Activated T-cell treated with anti-CD3 and anti-CD28 coated beads for 24 hours (primary cell): ENCODE measurements around the gene HYAL3.
A peak's percentile ranks its signal among the peaks of the same experiment; 100 is the strongest.
"Not testable (repeated sequence)": the region's sequence is repeated elsewhere in the genome, so short reads cannot be mapped to it uniquely, and the experiment has no call there.

ENCODE experiments used
- DNase-seq: peaks from one replicate; pipeline ENCODE4 v3.0.0-alpha.2; 2020; ENCODE audit warnings: low read depth

The HYAL3 gene

GRCh38 chr3:50290161-50290641 lies 9.0 kb downstream of the HYAL3 start:
- DNase-seq = no peak

- no peak for DNase-seq
Measured at GRCh38 chr3:50289130-50289529, 10.1 kb downstream of the HYAL3 start.

- DNase-seq = no peak
Measured at GRCh38 chr3:50288387-50289007, 10.7 kb downstream of the HYAL3 start.

GRCh38 chr3:50287262-50287661 lies 11.9 kb downstream of the HYAL3 start:
- DNase-seq = no peak

- no peak for DNase-seq
Measured at GRCh38 chr3:50286322-50287227, 12.6 kb downstream of the HYAL3 start.

GRCh38 chr3:50284121-50284520 lies 15.1 kb downstream of the HYAL3 start:
- DNase-seq = not testable (repeated sequence)

- DNase-seq = no peak
Measured at GRCh38 chr3:50279255-50280016, 19.8 kb downstream of the HYAL3 start.

GRCh38 chr3:50278880-50279224 lies 20.4 kb downstream of the HYAL3 start, which contains the start of gene LSMEM2:
TSS of gene LSMEM2 (plus strand) at chr3:50279087. CDS start at chr3:50279114, 27 bp downstream.
- DNase-seq = no peak

- DNase-seq = no peak
Measured at GRCh38 chr3:50278123-50278879, 20.9 kb downstream of the HYAL3 start.

GRCh38 chr3:50276762-50277101 lies 22.5 kb downstream of the HYAL3 start:
- DNase-seq = no peak

GRCh38 chr3:50275996-50276761 lies 23.0 kb downstream of the HYAL3 start:
- DNase-seq = no peak

- no peak for DNase-seq
Measured at GRCh38 chr3:50275141-50275995, 23.8 kb downstream of the HYAL3 start.

- DNase-seq = peak; percentile 64
Measured at GRCh38 chr3:50274371-50275104, 24.7 kb downstream of the HYAL3 start.

GRCh38 chr3:50273689-50274065 lies 25.5 kb downstream of the HYAL3 start:
- DNase-seq = no peak

- DNase-seq = peak; percentile 78
Measured at GRCh38 chr3:50272911-50273688, 26.1 kb downstream of the HYAL3 start.

GRCh38 chr3:50272538-50272910 lies 26.7 kb downstream of the HYAL3 start:
- not testable (repeated sequence) for DNase-seq

GRCh38 chr3:50271314-50271936 lies 27.8 kb downstream of the HYAL3 start:
- no peak for DNase-seq
